Thoracic aorta (tissue), 2 donors: Measurements from ENCODE around the gene SRSF4. TPM values are rescaled to one million over a fixed set of nuclear protein-coding genes. Genes with fewer than 3 reads are reported as not detected.

Source experiments
- ATAC-seq: fragments of 150-250 bp; one replicate; pipeline ENCODE4 v1.8.0; 2017; ENCODE audit warnings: low read depth; ENCODE audit not compliant: insufficient number of reproducible peaks, low FRiP score
- DNase-seq: peaks from one replicate; pipeline ENCODE4 v3.0.0-alpha.2; 2020; ENCODE audit warnings: low spot score
- H3K27ac ChIP-seq, 2 donors: fragments of 200-600 bp; sonication (generic); 1 replicate in 1 of 2; 2 replicates in 1 of 2; pipeline ENCODE4 v1.5.1; 2016; ENCODE audit warnings: mild to moderate bottlenecking in 2 of 2, moderate library complexity in 2 of 2
- H3K27me3 ChIP-seq: fragments of 200-600 bp; sonication (generic); replicated peaks from 2 replicates; pipeline ENCODE4 v1.6.0; 2016; ENCODE audit warnings: mild to moderate bottlenecking; ENCODE audit not compliant: insufficient read depth
- H3K36me3 ChIP-seq: fragments of 200-600 bp; sonication (generic); one replicate; pipeline ENCODE4 v1.5.1; 2016
- H3K4me1 ChIP-seq, 2 donors: fragments of 200-600 bp; sonication (generic); 1 replicate in 1 of 2; 2 replicates in 1 of 2; pipeline versions ENCODE4 v1.5.1 to v1.6.0; 2016; ENCODE audit warnings: low read depth in 2 of 2, mild to moderate bottlenecking in 1 of 2; ENCODE audit not compliant: control insufficient read depth in 1 of 2
- H3K4me3 ChIP-seq: fragments of 200-600 bp; sonication (generic); 2 replicates; pipeline ENCODE4 v1.5.1; 2016; ENCODE audit warnings: mild to moderate bottlenecking
- H3K9me3 ChIP-seq: fragments of 200-600 bp; sonication (generic); 2 replicates; pipeline ENCODE4 v1.5.1; 2016
- CTCF ChIP-seq: fragments of 200-600 bp; sonication (generic); IDR thresholded peaks from one replicate; pipeline ENCODE4 v1.5.1; 2019; ENCODE audit warnings: antibody characterized with exemption
- total RNA-seq, 2 donors: library from RNA; depleted of rRNA; stranded (reverse); fragments of >200 nt; gene quantifications; one replicate each; pipeline versions ENCODE4 v1.1.0 to v1.2.3, GENCODE V29; 2016

The SRSF4 gene
- total RNA-seq, 2 donors from 2014 or later = 52.5 to 96.4 TPM

GRCh38 chr1:29164588-29164987 is 17.1 kb downstream of the SRSF4 start:
- peaks cover 23% of the 10 kb centered on the region for H3K36me3 ChIP-seq
- ATAC-seq = no peak

GRCh38 chr1:29162476-29163138 is 19.1 kb downstream of the SRSF4 start:
- Histone ChIP-seq H3K9me3 (no peaks in the 10 kb centered on the region), H3K27ac (no peak overlapping the region), H3K4me1 (peaks cover 0 to 13% of the 10 kb centered on the region in 2 donors), H3K4me3 (no peak overlapping the region), H3K27me3 (no peaks in the 10 kb centered on the region), H3K36me3 (peaks cover 38% of the 10 kb centered on the region)
- ATAC-seq (no peak), DNase-seq (peak; percentile 9)
- no peak for TF ChIP-seq CTCF

More at GRCh38 chr1:29164588-29164987, 17.1 kb downstream of the SRSF4 start:
- no peak for DNase-seq
- no peaks in the 10 kb centered on the region for H3K9me3 ChIP-seq
- H3K4me3 ChIP-seq = no peak overlapping the region
- no peaks in the 10 kb centered on the region for H3K27me3 ChIP-seq
- no peak for TF ChIP-seq CTCF
- no peak overlapping the region for H3K27ac ChIP-seq
- peaks cover 0 to 18% of the 10 kb centered on the region in 2 donors for H3K4me1 ChIP-seq

GRCh38 chr1:29162025-29162424 is 19.7 kb downstream of the SRSF4 start:
- no peak for DNase-seq
- Histone ChIP-seq H3K4me1 (peaks cover 0 to 16% of the 10 kb centered on the region in 2 donors), H3K27me3 (no peaks in the 10 kb centered on the region), H3K36me3 (peaks cover 39% of the 10 kb centered on the region), H3K27ac (no peak overlapping the region), H3K9me3 (no peaks in the 10 kb centered on the region), H3K4me3 (no peak overlapping the region)
- ATAC-seq = no peak
- no peak for TF ChIP-seq CTCF

GRCh38 chr1:29159773-29160172 is 21.9 kb downstream of the SRSF4 start:
- Histone ChIP-seq H3K27me3 (no peaks in the 10 kb centered on the region), H3K9me3 (no peaks in the 10 kb centered on the region), H3K4me3 (no peak overlapping the region), H3K27ac (no peak overlapping the region), H3K36me3 (peaks cover 38% of the 10 kb centered on the region), H3K4me1 (peaks cover 3 to 25% of the 10 kb centered on the region in 2 donors)
- ATAC-seq = no peak
- DNase-seq = no peak
- TF ChIP-seq CTCF = no peak

GRCh38 chr1:29157269-29157601 is 24.5 kb downstream of the SRSF4 start:
- no peak for ATAC-seq
- peaks cover 3 to 19% of the 10 kb centered on the region in 2 donors for H3K4me1 ChIP-seq
- no peaks in the 10 kb centered on the region for H3K9me3 ChIP-seq
- no peaks in the 10 kb centered on the region for H3K27me3 ChIP-seq
- H3K27ac ChIP-seq = no peak overlapping the region
- peaks cover 60% of the 10 kb centered on the region for H3K36me3 ChIP-seq
- DNase-seq = no peak
- TF ChIP-seq CTCF = no peak
- no peak overlapping the region for H3K4me3 ChIP-seq
